Neural crest cell (in vitro differentiated cells): Measurements from ENCODE around the gene TMEM41A. TPM values are rescaled to one million over a fixed set of nuclear protein-coding genes. Genes with fewer than 3 reads are reported as not detected.

ENCODE experiments used
- DNase-seq: peaks from one replicate; pipeline ENCODE4 v3.0.0; 2021; ENCODE audit warnings: low read depth, mixed read lengths, low spot score
- H3K27ac Mint-ChIP-seq: one replicate; pipeline ENCODE4 v1.8.0; 2021; ENCODE audit warnings: mild to moderate bottlenecking, mixed read lengths; ENCODE audit not compliant: unreplicated experiment
- H3K27me3 Mint-ChIP-seq: 2 replicates; pipeline ENCODE4 v1.8.0; 2021; ENCODE audit warnings: low read depth, mild to moderate bottlenecking, mixed read lengths
- H3K36me3 Mint-ChIP-seq: 2 replicates; pipeline ENCODE4 v1.8.0; 2021; ENCODE audit warnings: low read depth, mild to moderate bottlenecking, mixed read lengths
- H3K4me1 Mint-ChIP-seq: 2 replicates; pipeline ENCODE4 v1.8.0; 2021; ENCODE audit warnings: mixed read lengths
- H3K4me3 Mint-ChIP-seq: one replicate; pipeline ENCODE4 v1.8.0; 2021; ENCODE audit warnings: mild to moderate bottlenecking, mixed read lengths
- H3K9me3 Mint-ChIP-seq: 2 replicates; pipeline ENCODE4 v1.8.0; 2021; ENCODE audit warnings: mixed read lengths
- CTCF ChIP-seq: fragments of 200-600 bp; sonication (generic); conservative IDR thresholded peaks from 2 replicates; pipeline ENCODE4 v1.5.0; 2021; ENCODE audit warnings: antibody characterized with exemption, mild to moderate bottlenecking
- total RNA-seq: library from RNA; stranded (reverse); gene quantifications from 2 replicates; pipeline ENCODE4 v1.2.1, GENCODE V29; 2021

TMEM41A gene
- total RNA-seq, 1 donor from 2014 or later = 19.9 TPM

- no peaks in the 10 kb centered on the region for H3K36me3 Mint-ChIP-seq
- H3K9me3 Mint-ChIP-seq = no peaks in the 10 kb centered on the region
- no peak overlapping the region for H3K27ac Mint-ChIP-seq
- no peak overlapping the region for H3K4me3 Mint-ChIP-seq
- H3K4me1 Mint-ChIP-seq = no peaks in the 10 kb centered on the region
- no peak for DNase-seq
- no peaks in the 10 kb centered on the region for H3K27me3 Mint-ChIP-seq
- TF ChIP-seq CTCF = no peak
Measured at GRCh38 chr3:185439745-185440466, 58.9 kb downstream of the TMEM41A start.

Other genes starting within 250 kb of the TMEM41A start
- gene EHHADH, start 245.0 kb downstream of the TMEM41A start, total RNA-seq = 2.8 and 2.9 TPM in 2 replicates
- gene MAP3K13, start 135.9 kb downstream of the TMEM41A start, total RNA-seq = 18.8 and 20.7 TPM in 2 replicates
- not detected in 2 replicates for gene LIPH, start 53.6 kb upstream of the TMEM41A start, total RNA-seq
- 46.7 and 55.6 TPM in 2 replicates for gene SENP2, start 87.3 kb upstream of the TMEM41A start, total RNA-seq